ENCODE measurements around the gene DBN1.

DNA sequence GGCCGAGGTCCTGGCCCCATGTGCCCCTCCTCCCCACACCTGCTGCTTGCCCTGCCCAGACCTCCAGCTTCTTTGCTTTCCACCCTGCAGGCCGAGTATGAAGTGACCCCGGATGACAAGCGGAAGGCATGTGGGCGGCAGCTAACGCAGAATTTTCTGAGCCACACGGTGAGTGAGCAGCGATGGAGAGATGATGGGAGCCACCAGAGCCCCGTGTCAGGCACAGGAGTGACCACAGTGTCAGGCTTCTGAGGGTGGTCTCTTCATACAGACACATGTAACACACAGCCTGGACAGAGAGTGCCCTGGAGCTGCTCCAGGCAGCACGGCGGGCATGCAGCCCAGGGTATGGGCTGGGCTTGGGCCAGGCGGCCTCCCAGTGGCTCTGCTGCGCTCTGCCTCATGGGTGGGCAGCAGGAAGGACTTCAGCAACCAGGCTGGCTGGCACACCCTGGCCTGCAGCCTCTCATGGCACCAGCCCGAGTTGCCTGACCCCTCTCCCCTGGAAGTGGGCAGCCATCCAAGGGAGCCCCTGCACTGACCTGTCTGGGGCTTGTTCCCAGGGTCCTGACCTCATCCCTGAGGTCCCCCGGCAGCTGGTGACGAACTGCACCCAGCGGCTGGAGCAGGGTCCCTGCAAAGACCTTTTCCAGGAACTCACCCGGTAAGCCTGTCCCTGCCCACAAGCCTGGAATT is 41.1 kb downstream of the DBN1 start:
- TF ChIP-seq, protein P1, sequence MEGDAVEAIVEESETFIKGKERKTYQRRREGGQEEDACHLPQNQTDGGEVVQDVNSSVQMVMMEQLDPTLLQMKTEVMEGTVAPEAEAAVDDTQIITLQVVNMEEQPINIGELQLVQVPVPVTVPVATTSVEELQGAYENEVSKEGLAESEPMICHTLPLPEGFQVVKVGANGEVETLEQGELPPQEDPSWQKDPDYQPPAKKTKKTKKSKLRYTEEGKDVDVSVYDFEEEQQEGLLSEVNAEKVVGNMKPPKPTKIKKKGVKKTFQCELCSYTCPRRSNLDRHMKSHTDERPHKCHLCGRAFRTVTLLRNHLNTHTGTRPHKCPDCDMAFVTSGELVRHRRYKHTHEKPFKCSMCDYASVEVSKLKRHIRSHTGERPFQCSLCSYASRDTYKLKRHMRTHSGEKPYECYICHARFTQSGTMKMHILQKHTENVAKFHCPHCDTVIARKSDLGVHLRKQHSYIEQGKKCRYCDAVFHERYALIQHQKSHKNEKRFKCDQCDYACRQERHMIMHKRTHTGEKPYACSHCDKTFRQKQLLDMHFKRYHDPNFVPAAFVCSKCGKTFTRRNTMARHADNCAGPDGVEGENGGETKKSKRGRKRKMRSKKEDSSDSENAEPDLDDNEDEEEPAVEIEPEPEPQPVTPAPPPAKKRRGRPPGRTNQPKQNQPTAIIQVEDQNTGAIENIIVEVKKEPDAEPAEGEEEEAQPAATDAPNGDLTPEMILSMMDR (IDR thresholded peaks at IDR 0.05; ENCODE audit: control extremely low read depth in 1 of 3, insufficient read depth in 1 of 3, low read depth in 1 of 3, low read length in 3 of 3) = no peak
- TF ChIP-seq JUN (IDR thresholded peaks at IDR 0.05; ENCODE audit: low read depth, low read length) (no peak), KDM4A (IDR thresholded peaks at IDR 0.05; ENCODE audit: low read depth, low read length, severe bottlenecking) (no peak), RAD21 (IDR thresholded peaks at IDR 0.05 in 1 of 2, conservative IDR thresholded peaks at IDR 0.05 in 1 of 2; ENCODE audit: low read depth in 2 of 2, low read length in 2 of 2) (no peak), POLR2A (IDR thresholded peaks at IDR 0.05; ENCODE audit: control extremely low read depth in 1 of 2, low read depth in 2 of 2, low read length in 2 of 2) (no peak), HDAC6 (IDR thresholded peaks at IDR 0.05; ENCODE audit: low read depth, low read length) (no peak), SP2 (IDR thresholded peaks at IDR 0.05; ENCODE audit: low read length) (no peak), CHD2 (IDR thresholded peaks at IDR 0.05; ENCODE audit: low read length) (no peak), RFX5 (IDR thresholded peaks at IDR 0.05; ENCODE audit: borderline replicate concordance, low read depth, low read length) (no peak), POLR2AphosphoS5 (IDR thresholded peaks at IDR 0.05; ENCODE audit: low read depth, low read length) (no peak; the same call in 1 of the 2 replicates), TAF1 (IDR thresholded peaks at IDR 0.05; ENCODE audit: low read depth, low read length) (no peak), EZH2 (IDR thresholded peaks at IDR 0.05; ENCODE audit: low read depth, low read length, severe bottlenecking) (no peak)
